ENCODE measurements around the gene ETV4. TPM values are rescaled to one million over a fixed set of nuclear protein-coding genes. Genes with fewer than 3 reads are reported as not detected.
A peak's percentile ranks its signal among the peaks of the same experiment; 100 is the strongest.

Gene ETV4
- total RNA-seq, 1 donor from 2014 or later, result 5.9 TPM

- Mint-ChIP-seq H3K27me3 (ENCODE audit: unreplicated experiment) (peaks cover 22% of the 10 kb centered on the region), H3K27ac (ENCODE audit: unreplicated experiment) (no peak overlapping the region), H3K36me3 (ENCODE audit: unreplicated experiment) (no peaks in the 10 kb centered on the region), H3K4me1 (ENCODE audit: unreplicated experiment) (peaks cover 9% of the 10 kb centered on the region), H3K9me3 (ENCODE audit: unreplicated experiment) (no peaks in the 10 kb centered on the region), H3K4me3 (ENCODE audit: unreplicated experiment) (no peak overlapping the region)
- DNase-seq (ENCODE audit: extremely low spot score, unreplicated experiment), result no peak
- TF ChIP-seq, protein P1, sequence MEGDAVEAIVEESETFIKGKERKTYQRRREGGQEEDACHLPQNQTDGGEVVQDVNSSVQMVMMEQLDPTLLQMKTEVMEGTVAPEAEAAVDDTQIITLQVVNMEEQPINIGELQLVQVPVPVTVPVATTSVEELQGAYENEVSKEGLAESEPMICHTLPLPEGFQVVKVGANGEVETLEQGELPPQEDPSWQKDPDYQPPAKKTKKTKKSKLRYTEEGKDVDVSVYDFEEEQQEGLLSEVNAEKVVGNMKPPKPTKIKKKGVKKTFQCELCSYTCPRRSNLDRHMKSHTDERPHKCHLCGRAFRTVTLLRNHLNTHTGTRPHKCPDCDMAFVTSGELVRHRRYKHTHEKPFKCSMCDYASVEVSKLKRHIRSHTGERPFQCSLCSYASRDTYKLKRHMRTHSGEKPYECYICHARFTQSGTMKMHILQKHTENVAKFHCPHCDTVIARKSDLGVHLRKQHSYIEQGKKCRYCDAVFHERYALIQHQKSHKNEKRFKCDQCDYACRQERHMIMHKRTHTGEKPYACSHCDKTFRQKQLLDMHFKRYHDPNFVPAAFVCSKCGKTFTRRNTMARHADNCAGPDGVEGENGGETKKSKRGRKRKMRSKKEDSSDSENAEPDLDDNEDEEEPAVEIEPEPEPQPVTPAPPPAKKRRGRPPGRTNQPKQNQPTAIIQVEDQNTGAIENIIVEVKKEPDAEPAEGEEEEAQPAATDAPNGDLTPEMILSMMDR (IDR thresholded peaks at IDR 0.05), result no peak
These were observed 4.6 kb upstream of the ETV4 start for GRCh38 chr17:43550754-43551153.

- TF ChIP-seq, protein P1 (IDR thresholded peaks at IDR 0.05), result no peak
- no peak for DNase-seq (ENCODE audit: extremely low spot score, unreplicated experiment)
- H3K4me1 Mint-ChIP-seq (ENCODE audit: unreplicated experiment), result peaks cover 16% of the 10 kb centered on the region
- peaks cover 22% of the 10 kb centered on the region for H3K27me3 Mint-ChIP-seq (ENCODE audit: unreplicated experiment)
- no peaks in the 10 kb centered on the region for H3K36me3 Mint-ChIP-seq (ENCODE audit: unreplicated experiment)
- no peak overlapping the region for H3K27ac Mint-ChIP-seq (ENCODE audit: unreplicated experiment)
- H3K9me3 Mint-ChIP-seq (ENCODE audit: unreplicated experiment), result no peaks in the 10 kb centered on the region
- H3K4me3 Mint-ChIP-seq (ENCODE audit: unreplicated experiment), result no peak overlapping the region
These were observed 3.4 kb upstream of the ETV4 start for GRCh38 chr17:43549496-43549895.

- Mint-ChIP-seq H3K27ac (ENCODE audit: unreplicated experiment) (no peak overlapping the region), H3K27me3 (ENCODE audit: unreplicated experiment) (peaks cover 18% of the 10 kb centered on the region), H3K4me1 (ENCODE audit: unreplicated experiment) (peaks cover 22% of the 10 kb centered on the region), H3K36me3 (ENCODE audit: unreplicated experiment) (no peaks in the 10 kb centered on the region), H3K4me3 (ENCODE audit: unreplicated experiment) (no peak overlapping the region), H3K9me3 (ENCODE audit: unreplicated experiment) (no peaks in the 10 kb centered on the region)
- DNase-seq (ENCODE audit: extremely low spot score, unreplicated experiment), result no peak
- TF ChIP-seq, protein P1 (IDR thresholded peaks at IDR 0.05), result no peak
These were observed 2.7 kb upstream of the ETV4 start for GRCh38 chr17:43548689-43549379.

DNA sequence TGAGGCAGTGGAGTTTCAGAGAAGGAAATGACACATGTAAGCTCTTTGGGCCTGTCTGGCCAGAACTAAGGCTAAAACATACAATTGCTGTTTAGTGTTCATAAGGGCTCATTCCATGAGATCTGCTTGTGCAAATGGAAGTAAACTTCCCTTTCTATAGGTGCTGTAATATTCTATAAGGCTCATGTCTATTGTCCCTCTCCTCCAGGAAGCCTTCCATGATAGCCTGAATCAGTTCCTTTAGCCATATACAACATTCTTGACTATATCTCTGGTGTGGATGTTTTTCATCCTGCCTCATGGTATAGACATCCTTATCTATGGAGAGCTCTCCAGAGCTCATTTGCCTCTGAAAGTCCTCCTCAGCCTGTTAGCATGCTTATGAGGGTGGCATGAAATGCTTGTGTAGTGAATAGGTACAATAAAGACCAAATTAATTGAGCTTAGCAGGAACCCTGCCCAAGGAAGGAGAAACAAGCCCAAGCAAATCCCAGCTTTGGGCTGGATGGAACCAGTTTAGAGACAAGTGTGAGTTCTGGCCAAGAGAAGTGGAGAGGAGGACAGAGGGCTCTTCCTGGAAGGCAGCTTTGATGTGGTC, 1.6 kb upstream of the ETV4 start:
- no peak overlapping the region for H3K4me3 Mint-ChIP-seq (ENCODE audit: unreplicated experiment)
- TF ChIP-seq, protein P1 (IDR thresholded peaks at IDR 0.05), result no peak
- no peak overlapping the region for H3K27ac Mint-ChIP-seq (ENCODE audit: unreplicated experiment)
- H3K27me3 Mint-ChIP-seq (ENCODE audit: unreplicated experiment), result peaks cover 12% of the 10 kb centered on the region
- no peaks in the 10 kb centered on the region for H3K9me3 Mint-ChIP-seq (ENCODE audit: unreplicated experiment)
- H3K36me3 Mint-ChIP-seq (ENCODE audit: unreplicated experiment), result no peaks in the 10 kb centered on the region
- H3K4me1 Mint-ChIP-seq (ENCODE audit: unreplicated experiment), result peaks cover 29% of the 10 kb centered on the region
- DNase-seq (ENCODE audit: extremely low spot score, unreplicated experiment), result no peak

DNA sequence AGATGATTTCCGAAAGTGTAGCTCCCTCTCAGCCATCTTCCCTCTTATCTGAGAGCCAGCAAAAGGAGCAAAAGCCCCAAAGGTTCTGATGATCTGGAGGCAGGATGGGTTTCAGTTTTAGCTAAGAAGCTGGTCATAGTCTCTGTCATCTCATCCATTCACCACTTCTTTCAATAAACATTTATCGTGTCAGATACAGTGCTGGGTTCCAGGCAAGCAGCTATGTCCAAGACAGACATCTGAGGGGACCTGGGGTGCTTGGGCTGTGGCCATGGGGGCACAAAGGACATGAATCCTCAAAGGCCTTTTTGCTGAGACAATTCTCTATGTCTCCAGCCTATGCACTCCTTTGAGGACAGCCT, 1.0 kb upstream of the ETV4 start:
- Mint-ChIP-seq H3K4me3 (ENCODE audit: unreplicated experiment) (peak overlapping the region; percentile 74), H3K27ac (ENCODE audit: unreplicated experiment) (no peak overlapping the region), H3K27me3 (ENCODE audit: unreplicated experiment) (peaks cover 8% of the 10 kb centered on the region), H3K9me3 (ENCODE audit: unreplicated experiment) (no peaks in the 10 kb centered on the region), H3K36me3 (ENCODE audit: unreplicated experiment) (no peaks in the 10 kb centered on the region), H3K4me1 (ENCODE audit: unreplicated experiment) (peaks cover 29% of the 10 kb centered on the region)
- DNase-seq (ENCODE audit: extremely low spot score, unreplicated experiment), result no peak
- TF ChIP-seq, protein P1 (IDR thresholded peaks at IDR 0.05), result no peak
